Endothelial cell of umbilical vein (primary cell): ENCODE measurements around the gene HACE1.

Experiments
- EZH2 ChIP-seq: IDR thresholded peaks from 2 replicates; pipeline ENCODE4 v1.6.1; 2012; ENCODE audit warnings: borderline replicate concordance, low read depth, mild to moderate bottlenecking, moderate library complexity, low read length, inconsistent platforms; ENCODE audit not compliant: severe bottlenecking
- JUN ChIP-seq: IDR thresholded peaks from 2 replicates; pipeline ENCODE4 v1.6.1; 2011; ENCODE audit warnings: borderline replicate concordance, low read depth; ENCODE audit not compliant: insufficient read length, insufficient read depth
- MYC ChIP-seq: IDR thresholded peaks from one replicate; pipeline ENCODE4 v1.6.1; 2011; ENCODE audit warnings: mild to moderate bottlenecking, low read depth, low read length
- POLR2A ChIP-seq: IDR thresholded peaks from 2 replicates; pipeline ENCODE4 v1.6.1; 2012; ENCODE audit warnings: low read depth, mild to moderate bottlenecking, control low read depth, low read length
- POLR2AphosphoS5 ChIP-seq: IDR thresholded peaks from 2 replicates; pipeline ENCODE4 v1.6.1; 2012; ENCODE audit warnings: low read depth, mild to moderate bottlenecking, control low read depth, low read length, moderate library complexity; ENCODE audit not compliant: insufficient read depth
- TF ChIP-seq, protein P1 (sequence below), 2 donors: IDR thresholded peaks; 1 replicate in 1 of 2; 2 replicates in 1 of 2; pipeline ENCODE4 v1.5.1; 2011; ENCODE audit warnings: low read length in 2 of 2, mild to moderate bottlenecking in 2 of 2, moderate library complexity in 2 of 2, control low read depth in 1 of 2, inconsistent platforms in 1 of 2, low read depth in 1 of 2; ENCODE audit not compliant: insufficient read depth in 1 of 2; ENCODE audit errors: extremely low read depth in 1 of 2

DNA sequence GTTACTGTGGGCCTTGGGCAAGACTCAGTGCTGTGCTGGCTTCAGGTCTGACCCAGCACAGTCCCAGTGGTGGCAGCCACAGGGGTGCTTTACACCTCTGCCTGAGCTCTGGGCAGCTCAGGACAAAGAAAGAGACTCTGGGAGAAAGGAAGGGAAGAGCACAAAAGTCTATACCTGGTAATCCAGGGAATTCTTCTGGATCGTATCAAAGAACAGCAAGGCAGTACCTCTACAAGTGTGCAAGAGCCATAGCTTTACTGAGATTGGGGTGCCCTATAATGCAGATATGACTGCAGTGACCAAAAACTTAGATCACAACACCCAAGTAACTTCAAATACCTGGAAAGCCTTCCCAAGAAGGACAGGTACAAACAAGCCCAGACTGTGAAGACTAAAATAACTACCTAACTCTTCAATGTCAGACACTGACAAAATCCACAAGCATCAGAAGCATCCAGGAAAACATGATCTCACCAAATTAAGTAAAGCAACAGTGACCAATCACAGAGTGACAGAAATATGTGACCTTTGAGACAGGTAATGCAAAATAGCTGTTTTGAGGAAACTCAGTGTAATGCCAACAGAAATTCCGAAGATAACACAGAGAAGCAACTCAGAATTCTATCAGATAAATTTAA, 49.3 kb upstream of the HACE1 start:
- TF ChIP-seq EZH2 = no peak
- TF ChIP-seq, protein P1, sequence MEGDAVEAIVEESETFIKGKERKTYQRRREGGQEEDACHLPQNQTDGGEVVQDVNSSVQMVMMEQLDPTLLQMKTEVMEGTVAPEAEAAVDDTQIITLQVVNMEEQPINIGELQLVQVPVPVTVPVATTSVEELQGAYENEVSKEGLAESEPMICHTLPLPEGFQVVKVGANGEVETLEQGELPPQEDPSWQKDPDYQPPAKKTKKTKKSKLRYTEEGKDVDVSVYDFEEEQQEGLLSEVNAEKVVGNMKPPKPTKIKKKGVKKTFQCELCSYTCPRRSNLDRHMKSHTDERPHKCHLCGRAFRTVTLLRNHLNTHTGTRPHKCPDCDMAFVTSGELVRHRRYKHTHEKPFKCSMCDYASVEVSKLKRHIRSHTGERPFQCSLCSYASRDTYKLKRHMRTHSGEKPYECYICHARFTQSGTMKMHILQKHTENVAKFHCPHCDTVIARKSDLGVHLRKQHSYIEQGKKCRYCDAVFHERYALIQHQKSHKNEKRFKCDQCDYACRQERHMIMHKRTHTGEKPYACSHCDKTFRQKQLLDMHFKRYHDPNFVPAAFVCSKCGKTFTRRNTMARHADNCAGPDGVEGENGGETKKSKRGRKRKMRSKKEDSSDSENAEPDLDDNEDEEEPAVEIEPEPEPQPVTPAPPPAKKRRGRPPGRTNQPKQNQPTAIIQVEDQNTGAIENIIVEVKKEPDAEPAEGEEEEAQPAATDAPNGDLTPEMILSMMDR (IDR thresholded peaks at IDR 0.05; ENCODE audit: extremely low read depth in 1 of 2, insufficient read depth in 1 of 2, low read depth in 1 of 2, low read length in 2 of 2) = no peak
- no peak for TF ChIP-seq MYC
- no peak for TF ChIP-seq POLR2A
- no peak for TF ChIP-seq POLR2AphosphoS5
- TF ChIP-seq JUN = no peak
